OCI-LY1 (cell line): Measurements from ENCODE around the gene CR1.
A peak's percentile ranks its signal among the peaks of the same experiment; 100 is the strongest.
"Not testable (repeated sequence)": the region's sequence is repeated elsewhere in the genome, so short reads cannot be mapped to it uniquely, and the experiment has no call there.

Experiments
- H2AFZ ChIP-seq: fragments of 200-600 bp; sonication (generic), shearing (Covaris generic); 2 replicates; pipeline ENCODE4 v1.6.0; 2014; ENCODE audit warnings: antibody characterized with exemption, mild to moderate bottlenecking, low read length
- H3F3A ChIP-seq: fragments of 200-600 bp; sonication (generic), shearing (Covaris generic); 2 replicates; pipeline ENCODE4 v1.6.0; 2014; ENCODE audit warnings: mild to moderate bottlenecking, antibody characterized with exemption, low read length, moderate library complexity; ENCODE audit not compliant: insufficient read depth
- H3K27ac ChIP-seq: fragments of 200-600 bp; sonication (generic); 2 replicates; pipeline ENCODE4 v1.5.1; 2014; ENCODE audit warnings: low read length, mixed run types, mild to moderate bottlenecking, low read depth; ENCODE audit not compliant: poor library complexity, severe bottlenecking
- H3K27me3 ChIP-seq: fragments of 200-600 bp; sonication (generic); 2 replicates; pipeline ENCODE4 v1.6.0; 2014; ENCODE audit warnings: antibody characterized with exemption, mild to moderate bottlenecking, low read length, moderate library complexity; ENCODE audit not compliant: insufficient read depth
- H3K36me3 ChIP-seq: fragments of 200-600 bp; sonication (generic); 2 replicates; pipeline ENCODE4 v1.6.1; 2014; ENCODE audit warnings: mild to moderate bottlenecking, antibody characterized with exemption, low read length, moderate library complexity, mixed read lengths; ENCODE audit not compliant: insufficient read depth
- H3K4me1 ChIP-seq: fragments of 200-600 bp; sonication (generic); 2 replicates; pipeline ENCODE4 v1.5.1; 2014; ENCODE audit warnings: mild to moderate bottlenecking, low read length, moderate library complexity; ENCODE audit not compliant: insufficient read depth, severe bottlenecking
- H3K4me2 ChIP-seq: fragments of 200-600 bp; sonication (generic), shearing (Covaris generic); 2 replicates; pipeline ENCODE4 v1.6.1; 2014; ENCODE audit warnings: low read length
- H3K4me3 ChIP-seq: fragments of 200-600 bp; sonication (generic); 2 replicates; pipeline ENCODE4 v1.5.1; 2014; ENCODE audit warnings: low read length, low read depth, mild to moderate bottlenecking, mixed read lengths; ENCODE audit not compliant: poor library complexity, severe bottlenecking
- H3K79me2 ChIP-seq: fragments of 200-600 bp; shearing (Covaris generic); 2 replicates; pipeline ENCODE4 v1.6.1; 2016; ENCODE audit warnings: mixed run types, low read length, mixed read lengths; ENCODE audit not compliant: insufficient read depth
- H3K9ac ChIP-seq: fragments of 200-600 bp; sonication (generic), shearing (Covaris generic); 2 replicates; pipeline ENCODE4 v1.6.1; 2014; ENCODE audit warnings: mild to moderate bottlenecking, low read length, mixed read lengths
- H3K9me2 ChIP-seq: fragments of 200-600 bp; sonication (generic), shearing (Covaris generic); 2 replicates; pipeline ENCODE4 v1.6.1; 2014; ENCODE audit warnings: low read depth, mild to moderate bottlenecking, low read length, mixed read lengths
- H3K9me3 ChIP-seq: fragments of 200-600 bp; shearing (Covaris generic); 2 replicates; pipeline ENCODE4 v1.6.1; 2014; ENCODE audit warnings: low read length, mixed read lengths
- H4K20me1 ChIP-seq: fragments of 200-600 bp; sonication (generic), shearing (Covaris generic); 2 replicates; pipeline ENCODE4 v1.6.0; 2016; ENCODE audit warnings: mild to moderate bottlenecking, low read length; ENCODE audit not compliant: insufficient read depth
- EZH2 ChIP-seq: fragments of 200-600 bp; sonication (generic), shearing (Covaris generic); IDR thresholded peaks from 2 replicates; pipeline ENCODE4 v1.8.0; 2017; ENCODE audit warnings: borderline replicate concordance, mixed run types, mild to moderate bottlenecking, antibody characterized with exemption, low read length, moderate library complexity, mixed read lengths
- TF ChIP-seq, protein P1 (sequence below): fragments of 200-600 bp; sonication (generic), shearing (Covaris generic); IDR thresholded peaks from 2 replicates; pipeline ENCODE4 v1.5.1; 2017; ENCODE audit warnings: mild to moderate bottlenecking, antibody characterized with exemption, low read length, moderate library complexity, mixed read lengths

Gene CR1

DNA sequence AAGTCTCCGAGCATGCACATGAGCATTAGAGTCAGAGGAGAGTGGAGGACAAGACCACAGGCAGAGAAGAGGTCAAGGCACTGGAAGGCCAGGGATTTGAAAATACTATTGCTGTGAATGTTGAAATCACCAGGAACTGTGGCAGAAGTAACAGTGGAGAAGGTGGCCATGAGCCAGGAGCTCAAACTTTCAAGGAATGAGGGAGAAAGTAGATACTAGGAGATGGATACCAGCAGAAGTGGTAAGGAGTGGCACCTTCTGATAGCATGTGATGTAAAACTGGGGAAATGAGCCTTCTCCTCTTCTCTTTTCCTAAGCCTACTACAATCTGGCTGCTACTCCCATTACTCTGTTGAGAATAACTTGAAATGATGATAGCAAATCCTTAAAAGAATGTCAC lies 1.8 kb upstream of the CR1 start:
- Histone ChIP-seq H3K27me3 (no peaks in the 10 kb centered on the region), H3K9me2 (no peaks in the 10 kb centered on the region), H3K27ac (no peak overlapping the region), H3K79me2 (no peaks in the 10 kb centered on the region), H3K4me1 (no peaks in the 10 kb centered on the region), H4K20me1 (no peaks in the 10 kb centered on the region), H3K9me3 (no peaks in the 10 kb centered on the region), H3K9ac (no peak overlapping the region), H3K36me3 (no peaks in the 10 kb centered on the region), H2AFZ (no peak overlapping the region), H3K4me2 (no peak overlapping the region), H3F3A (no peaks in the 10 kb centered on the region), H3K4me3 (no peak overlapping the region)
- TF ChIP-seq EZH2 = no peak
- TF ChIP-seq, protein P1, sequence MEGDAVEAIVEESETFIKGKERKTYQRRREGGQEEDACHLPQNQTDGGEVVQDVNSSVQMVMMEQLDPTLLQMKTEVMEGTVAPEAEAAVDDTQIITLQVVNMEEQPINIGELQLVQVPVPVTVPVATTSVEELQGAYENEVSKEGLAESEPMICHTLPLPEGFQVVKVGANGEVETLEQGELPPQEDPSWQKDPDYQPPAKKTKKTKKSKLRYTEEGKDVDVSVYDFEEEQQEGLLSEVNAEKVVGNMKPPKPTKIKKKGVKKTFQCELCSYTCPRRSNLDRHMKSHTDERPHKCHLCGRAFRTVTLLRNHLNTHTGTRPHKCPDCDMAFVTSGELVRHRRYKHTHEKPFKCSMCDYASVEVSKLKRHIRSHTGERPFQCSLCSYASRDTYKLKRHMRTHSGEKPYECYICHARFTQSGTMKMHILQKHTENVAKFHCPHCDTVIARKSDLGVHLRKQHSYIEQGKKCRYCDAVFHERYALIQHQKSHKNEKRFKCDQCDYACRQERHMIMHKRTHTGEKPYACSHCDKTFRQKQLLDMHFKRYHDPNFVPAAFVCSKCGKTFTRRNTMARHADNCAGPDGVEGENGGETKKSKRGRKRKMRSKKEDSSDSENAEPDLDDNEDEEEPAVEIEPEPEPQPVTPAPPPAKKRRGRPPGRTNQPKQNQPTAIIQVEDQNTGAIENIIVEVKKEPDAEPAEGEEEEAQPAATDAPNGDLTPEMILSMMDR = no peak

DNA sequence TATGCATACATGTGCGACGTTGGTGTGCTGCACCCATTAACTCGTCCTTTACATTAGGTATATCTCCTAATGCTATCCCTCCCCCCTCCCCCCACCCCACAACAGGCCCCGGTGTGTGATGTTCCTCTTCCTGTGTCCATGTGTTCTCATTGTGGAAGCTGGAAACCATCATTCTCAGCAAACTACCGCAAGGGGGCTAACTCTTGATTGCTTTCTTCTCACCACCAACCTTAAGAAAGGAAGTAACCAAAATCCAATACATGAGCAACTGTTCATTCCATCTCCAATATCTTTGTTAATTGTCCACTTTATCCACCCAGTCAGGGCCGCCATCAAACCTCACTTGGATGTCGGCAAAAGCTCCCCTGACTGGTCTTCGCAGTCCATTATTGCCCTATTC lies 676 bp upstream of the CR1 start:
- H3K9me2 ChIP-seq, H3K9ac ChIP-seq, H3K27ac ChIP-seq, H3K36me3 ChIP-seq, H3K4me1 ChIP-seq, H3K4me3 ChIP-seq, H3K27me3 ChIP-seq, H4K20me1 ChIP-seq, H3F3A ChIP-seq, H3K79me2 ChIP-seq, H2AFZ ChIP-seq, H3K9me3 ChIP-seq, H3K4me2 ChIP-seq: not testable (repeated sequence)

- Histone ChIP-seq H3K9me2 (no peaks in the 10 kb centered on the region), H3K4me2 (no peak overlapping the region), H3K9me3 (no peaks in the 10 kb centered on the region), H3K4me3 (no peak overlapping the region), H3F3A (no peaks in the 10 kb centered on the region), H2AFZ (no peak overlapping the region), H3K36me3 (no peaks in the 10 kb centered on the region), H3K79me2 (no peaks in the 10 kb centered on the region), H3K27ac (no peak overlapping the region), H3K4me1 (no peaks in the 10 kb centered on the region), H3K27me3 (no peaks in the 10 kb centered on the region), H3K9ac (no peak overlapping the region), H4K20me1 (no peaks in the 10 kb centered on the region)
- TF ChIP-seq, protein P1 = no peak
- TF ChIP-seq EZH2 = no peak
Measured at GRCh38 chr1:207497941-207498340, 2.0 kb downstream of the CR1 start.

GRCh38 chr1:207499573-207499972 lies 3.6 kb downstream of the CR1 start:
- no peak overlapping the region for H3K27ac ChIP-seq
- no peak overlapping the region for H3K4me2 ChIP-seq
- H3K4me1 ChIP-seq = no peaks in the 10 kb centered on the region
- H2AFZ ChIP-seq = no peak overlapping the region
- H3K36me3 ChIP-seq = no peaks in the 10 kb centered on the region
- no peaks in the 10 kb centered on the region for H3K79me2 ChIP-seq
- no peaks in the 10 kb centered on the region for H3K9me3 ChIP-seq
- H3F3A ChIP-seq = no peaks in the 10 kb centered on the region
- no peak overlapping the region for H3K9ac ChIP-seq
- H4K20me1 ChIP-seq = no peaks in the 10 kb centered on the region
- no peaks in the 10 kb centered on the region for H3K9me2 ChIP-seq
- H3K27me3 ChIP-seq = no peaks in the 10 kb centered on the region
- no peak overlapping the region for H3K4me3 ChIP-seq
- TF ChIP-seq, protein P1 = peak; percentile 80
- TF ChIP-seq EZH2 = no peak
